Stimulated activated CD8-positive, alpha-beta memory T cell treated with anti-CD3 and anti-CD28 coated beads, Interleukin-7, amount 100 ng/mL, for 1 hour (primary cell): Measurements from ENCODE around the gene MSI2.

Experiments used
- DNase-seq, 2 donors: peaks; one replicate each; pipeline ENCODE4 v3.0.0-alpha.2; 2020; ENCODE audit warnings: low read depth in 2 of 2

Gene MSI2

GRCh38 chr17:57436565-57436964, 180.2 kb downstream of the MSI2 start:
- no peak for DNase-seq

GRCh38 chr17:57438066-57438731, 181.9 kb downstream of the MSI2 start:
- no peak for DNase-seq

GRCh38 chr17:57439651-57440050, 183.3 kb downstream of the MSI2 start:
- DNase-seq = no peak

GRCh38 chr17:57440522-57441269, 184.4 kb downstream of the MSI2 start:
- DNase-seq = peak in 1 of 2 donors; percentile 26

- DNase-seq = no peak
These were observed 184.9 kb downstream of the MSI2 start for GRCh38 chr17:57441270-57441600.

GRCh38 chr17:57442401-57442823, 186.1 kb downstream of the MSI2 start:
- DNase-seq = no peak

- DNase-seq = peak in 1 of 2 donors; percentile 22
These were observed 186.7 kb downstream of the MSI2 start for GRCh38 chr17:57442914-57443571.

- DNase-seq = no peak
These were observed 187.5 kb downstream of the MSI2 start for GRCh38 chr17:57443781-57444180.

GRCh38 chr17:57444682-57445450, 188.5 kb downstream of the MSI2 start:
- DNase-seq = no peak

- no peak for DNase-seq
These were observed 189.6 kb downstream of the MSI2 start for GRCh38 chr17:57445772-57446472.

GRCh38 chr17:57447357-57447989, 191.2 kb downstream of the MSI2 start:
- DNase-seq = no peak

- no peak for DNase-seq
These were observed 191.9 kb downstream of the MSI2 start for GRCh38 chr17:57447990-57448758.

GRCh38 chr17:57448759-57449283, 192.5 kb downstream of the MSI2 start:
- no peak for DNase-seq

- DNase-seq = no peak
These were observed 194.9 kb downstream of the MSI2 start for GRCh38 chr17:57451191-57451590.

GRCh38 chr17:57451643-57452042, 195.3 kb downstream of the MSI2 start:
- DNase-seq = no peak

- DNase-seq = no peak
These were observed 197.6 kb downstream of the MSI2 start for GRCh38 chr17:57453841-57454425.

- DNase-seq = no peak
These were observed 198.4 kb downstream of the MSI2 start for GRCh38 chr17:57454729-57455062.

GRCh38 chr17:57455063-57455914, 199.0 kb downstream of the MSI2 start:
- no peak for DNase-seq

GRCh38 chr17:57456622-57457021, 200.3 kb downstream of the MSI2 start:
- no peak for DNase-seq
